C4-2B (cell line): Measurements from ENCODE around the gene APAF1.

Experiments used
- CTCF ChIP-seq: fragments of 450-650 bp; conservative IDR thresholded peaks from 2 replicates; pipeline ENCODE4 v1.5.1; 2017; ENCODE audit warnings: mild to moderate bottlenecking
- ZFX ChIP-seq: fragments of 450-650 bp; IDR thresholded peaks from 2 replicates; pipeline ENCODE4 v1.6.1; 2017

DNA sequence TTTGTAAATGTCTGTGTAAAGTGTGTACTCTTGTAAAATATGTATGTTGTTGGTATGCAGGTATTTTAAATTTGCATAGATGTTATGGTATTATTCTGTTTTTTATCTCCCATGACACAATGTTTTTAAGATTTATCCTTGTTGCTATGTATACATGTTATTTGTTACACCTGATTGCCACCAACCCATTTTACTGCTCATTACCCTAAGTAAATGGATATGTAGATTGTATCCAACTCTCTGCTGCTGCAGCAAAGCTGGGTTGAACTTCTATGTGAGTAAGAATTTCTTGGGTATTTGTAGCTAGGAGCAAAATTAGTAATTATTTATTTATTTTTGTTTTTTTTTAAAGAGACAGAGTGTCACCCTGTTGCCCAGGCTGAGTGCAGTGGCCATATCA is 6.2 kb downstream of the APAF1 start:
- TF ChIP-seq CTCF (no peak), ZFX (no peak)
